ENCODE data around the gene KIRREL3.

Gene KIRREL3

DNA sequence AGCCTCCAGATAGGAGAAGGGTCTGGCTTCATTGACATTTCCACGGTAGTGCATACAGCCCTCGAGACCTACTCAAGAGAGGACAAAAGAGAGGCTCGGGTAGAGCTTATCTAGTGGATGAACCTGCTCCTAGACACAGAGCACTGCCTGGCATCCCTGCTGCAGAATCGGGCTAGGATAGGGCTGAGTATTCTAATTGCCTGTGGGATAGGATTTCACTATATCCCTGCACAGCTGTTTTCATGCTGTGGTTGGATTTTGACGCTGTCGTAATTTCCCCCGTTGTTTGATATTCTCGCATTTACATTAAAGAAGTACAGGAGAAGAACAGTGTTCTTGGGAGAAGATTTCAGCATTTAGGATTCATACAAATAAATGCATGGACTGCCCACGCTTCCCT is 107.8 kb downstream of the KIRREL3 start:
- TF ChIP-seq, protein P1, sequence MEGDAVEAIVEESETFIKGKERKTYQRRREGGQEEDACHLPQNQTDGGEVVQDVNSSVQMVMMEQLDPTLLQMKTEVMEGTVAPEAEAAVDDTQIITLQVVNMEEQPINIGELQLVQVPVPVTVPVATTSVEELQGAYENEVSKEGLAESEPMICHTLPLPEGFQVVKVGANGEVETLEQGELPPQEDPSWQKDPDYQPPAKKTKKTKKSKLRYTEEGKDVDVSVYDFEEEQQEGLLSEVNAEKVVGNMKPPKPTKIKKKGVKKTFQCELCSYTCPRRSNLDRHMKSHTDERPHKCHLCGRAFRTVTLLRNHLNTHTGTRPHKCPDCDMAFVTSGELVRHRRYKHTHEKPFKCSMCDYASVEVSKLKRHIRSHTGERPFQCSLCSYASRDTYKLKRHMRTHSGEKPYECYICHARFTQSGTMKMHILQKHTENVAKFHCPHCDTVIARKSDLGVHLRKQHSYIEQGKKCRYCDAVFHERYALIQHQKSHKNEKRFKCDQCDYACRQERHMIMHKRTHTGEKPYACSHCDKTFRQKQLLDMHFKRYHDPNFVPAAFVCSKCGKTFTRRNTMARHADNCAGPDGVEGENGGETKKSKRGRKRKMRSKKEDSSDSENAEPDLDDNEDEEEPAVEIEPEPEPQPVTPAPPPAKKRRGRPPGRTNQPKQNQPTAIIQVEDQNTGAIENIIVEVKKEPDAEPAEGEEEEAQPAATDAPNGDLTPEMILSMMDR (IDR thresholded peaks at IDR 0.05; ENCODE audit: low read depth, low read length, missing control alignments), result no peak
- DNase-seq (ENCODE audit: low read depth), result no peak
- H3K4me3 ChIP-seq (ENCODE audit: low read depth, low read length), result no peak overlapping the region

DNA sequence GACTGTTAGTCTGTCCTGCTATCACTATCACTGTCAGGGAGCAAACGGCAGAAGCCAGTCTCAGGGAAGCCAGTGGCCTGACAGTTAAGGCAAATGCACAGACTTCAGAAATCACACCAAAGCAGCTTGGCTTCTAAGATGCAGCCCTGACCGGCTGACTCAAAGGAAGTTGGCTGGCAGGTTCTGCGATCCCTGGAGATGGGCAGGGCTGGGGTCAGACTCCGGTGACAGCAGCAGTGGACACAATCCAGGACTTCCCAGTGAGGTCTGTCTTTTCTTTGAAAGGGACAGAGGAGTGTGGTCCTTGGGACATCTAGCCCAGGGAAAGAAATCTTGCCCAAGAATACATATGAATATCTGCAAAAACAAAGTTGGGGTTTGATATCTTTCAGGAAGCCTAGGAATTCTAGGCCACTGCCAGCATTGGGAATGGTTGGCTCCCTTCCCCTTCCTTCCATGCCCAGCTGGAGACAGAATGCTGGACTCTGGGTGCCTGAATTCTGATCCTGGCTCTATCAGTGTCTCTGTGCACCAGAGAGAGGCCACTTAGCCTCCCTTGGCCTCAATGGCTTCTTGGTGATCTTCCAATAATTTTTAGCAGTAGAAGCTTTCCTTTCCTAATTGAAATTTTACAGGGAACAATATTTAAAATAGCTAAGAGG is 108.9 kb downstream of the KIRREL3 start:
- TF ChIP-seq, protein P1 (IDR thresholded peaks at IDR 0.05; ENCODE audit: low read depth, low read length, missing control alignments), result no peak

DNA sequence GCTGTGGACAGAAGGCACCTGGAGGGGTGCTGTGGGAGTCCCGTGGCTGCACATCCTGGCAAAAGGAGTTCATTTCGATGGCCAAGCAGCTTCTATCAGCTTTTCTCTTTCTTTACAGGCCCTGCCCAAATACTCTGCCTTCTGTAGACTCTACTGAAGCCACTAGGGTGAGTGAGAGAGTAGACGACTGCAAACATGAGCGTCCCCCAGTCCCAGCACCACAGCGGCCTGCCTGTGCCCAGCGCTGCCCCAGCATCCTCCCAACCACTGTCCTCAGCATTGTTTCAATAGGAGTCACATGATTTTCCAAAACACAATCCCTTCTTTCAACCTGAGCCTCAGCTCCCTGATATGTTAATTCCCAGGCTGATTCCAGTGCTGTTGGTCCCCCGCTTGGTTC is 110.0 kb downstream of the KIRREL3 start:
- DNase-seq (ENCODE audit: low read depth), result no peak
- no peak overlapping the region for H3K4me3 ChIP-seq (ENCODE audit: low read depth, low read length)
- TF ChIP-seq, protein P1 (IDR thresholded peaks at IDR 0.05; ENCODE audit: low read depth, low read length, missing control alignments), result no peak

More for the DNA sequence above, 108.9 kb downstream of the KIRREL3 start:
- no peak for DNase-seq (ENCODE audit: low read depth)
- H3K4me3 ChIP-seq (ENCODE audit: low read depth, low read length), result no peak overlapping the region

DNA sequence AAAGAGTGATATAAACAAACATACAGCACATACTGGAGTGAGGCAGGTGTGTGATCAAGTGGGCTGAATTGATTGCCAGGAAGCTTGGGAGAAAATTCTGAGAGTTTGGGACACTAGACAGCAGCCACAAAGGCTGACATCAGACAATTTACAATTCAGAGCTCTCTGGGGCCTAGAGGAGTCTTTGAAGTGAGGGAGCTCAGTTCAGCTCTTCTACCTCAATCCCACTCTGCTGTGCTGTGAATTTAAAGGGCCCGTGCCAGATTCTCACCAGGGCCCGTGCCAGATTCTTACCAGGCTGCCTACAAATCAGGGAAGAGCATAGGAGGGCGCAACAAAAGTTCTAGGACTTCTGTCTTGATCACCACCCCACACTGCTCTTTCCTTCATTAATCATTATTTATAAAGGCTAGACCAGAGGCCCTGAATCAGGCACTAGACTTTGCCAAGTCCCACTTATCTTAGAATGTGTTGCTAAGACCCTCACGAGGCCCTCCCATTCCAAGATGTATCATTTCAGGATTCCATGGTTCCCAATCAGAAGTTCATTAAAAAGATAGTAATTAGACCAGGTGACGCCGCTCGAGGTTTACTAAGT is 112.4 kb downstream of the KIRREL3 start:
- no peak for DNase-seq (ENCODE audit: low read depth)

DNA sequence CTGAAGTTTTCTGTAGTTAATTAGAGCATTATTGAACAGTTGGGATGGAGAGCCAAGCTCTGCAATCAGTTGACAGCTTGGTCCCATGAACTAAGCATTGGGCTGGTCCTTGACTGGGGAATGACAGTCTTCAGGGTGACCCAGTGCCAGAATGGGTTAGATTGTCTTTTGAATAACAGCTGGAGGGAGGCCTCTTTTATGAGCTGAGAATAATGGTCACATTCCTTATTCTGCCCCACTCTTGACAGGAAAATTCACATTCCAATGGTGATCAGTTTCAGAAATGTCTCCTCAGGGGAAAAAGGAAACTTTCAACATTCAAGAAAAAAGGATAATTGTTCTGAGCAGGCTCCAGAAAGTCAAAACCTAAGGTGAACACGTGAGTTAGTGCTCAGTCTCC is 113.9 kb downstream of the KIRREL3 start:
- H3K4me3 ChIP-seq (ENCODE audit: low read depth, low read length), result no peak overlapping the region
- DNase-seq (ENCODE audit: low read depth), result no peak
- TF ChIP-seq, protein P1 (IDR thresholded peaks at IDR 0.05; ENCODE audit: low read depth, low read length, missing control alignments), result no peak

More for the DNA sequence above, 112.4 kb downstream of the KIRREL3 start:
- no peak overlapping the region for H3K4me3 ChIP-seq (ENCODE audit: low read depth, low read length)
- TF ChIP-seq, protein P1 (IDR thresholded peaks at IDR 0.05; ENCODE audit: low read depth, low read length, missing control alignments), result no peak

DNA sequence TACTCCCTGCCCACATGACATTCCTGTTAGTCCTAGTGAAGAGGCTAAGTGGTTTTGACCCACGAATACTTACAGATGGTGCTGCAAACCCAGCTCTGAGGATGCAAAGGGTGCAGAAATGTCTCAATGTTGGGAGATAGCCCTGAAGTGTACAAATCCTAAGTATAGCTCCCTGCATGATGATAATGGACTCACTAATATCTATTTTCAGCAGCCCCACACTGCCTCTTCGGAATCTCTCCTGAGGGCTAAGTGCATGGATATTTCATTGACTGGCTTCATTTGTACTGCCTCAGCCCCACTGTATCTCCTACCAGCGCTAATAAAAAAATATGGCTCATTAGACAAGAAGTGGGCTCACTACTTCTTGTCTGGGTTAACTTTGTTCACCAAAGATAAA is 114.5 kb downstream of the KIRREL3 start:
- DNase-seq (ENCODE audit: low read depth), result no peak
- TF ChIP-seq, protein P1 (IDR thresholded peaks at IDR 0.05; ENCODE audit: low read depth, low read length, missing control alignments), result no peak
- H3K4me3 ChIP-seq (ENCODE audit: low read depth, low read length), result no peak overlapping the region

DNA sequence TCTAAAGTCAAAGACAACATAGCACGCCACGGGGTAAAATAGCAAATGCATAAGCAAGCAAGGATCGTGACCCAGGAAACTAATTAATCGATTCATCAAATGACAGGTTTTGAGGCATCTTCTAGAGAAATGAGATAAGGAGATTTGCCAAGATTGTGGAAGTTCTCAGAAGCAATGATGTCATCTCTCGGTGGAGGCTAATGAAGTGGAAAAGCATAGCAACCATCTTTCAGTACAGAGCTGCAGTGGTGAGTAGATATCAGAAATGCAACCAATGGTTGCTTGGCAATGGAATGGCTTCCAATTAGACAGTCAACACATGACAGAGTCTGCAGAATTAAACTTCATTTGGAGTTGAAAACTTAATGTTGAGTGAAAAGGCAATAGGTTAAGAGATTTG is 116.0 kb downstream of the KIRREL3 start:
- H3K4me3 ChIP-seq (ENCODE audit: low read depth, low read length), result no peak overlapping the region
- TF ChIP-seq, protein P1 (IDR thresholded peaks at IDR 0.05; ENCODE audit: low read depth, low read length, missing control alignments), result no peak
- DNase-seq (ENCODE audit: low read depth), result no peak
